ACC112 (cell line): Measurements from ENCODE around the gene ACOX3.

Experiments
- H2AFZ ChIP-seq: fragments of 200-600 bp; sonication (generic); one replicate; pipeline ENCODE4 v1.6.0; 2017; ENCODE audit warnings: antibody characterized with exemption, low read length; ENCODE audit not compliant: unreplicated experiment
- H3K27ac ChIP-seq: fragments of 200-600 bp; sonication (generic); 2 replicates; pipeline ENCODE4 v1.5.1; 2014; ENCODE audit warnings: low read depth, mild to moderate bottlenecking, antibody characterized with exemption, low read length, moderate library complexity
- H3K27me3 ChIP-seq: fragments of 200-600 bp; sonication (generic); 2 replicates; pipeline ENCODE4 v1.6.1; 2014; ENCODE audit warnings: mild to moderate bottlenecking, antibody characterized with exemption, low read length, moderate library complexity, mixed read lengths; ENCODE audit not compliant: insufficient read depth
- H3K36me3 ChIP-seq: fragments of 200-600 bp; sonication (generic); 2 replicates; pipeline ENCODE4 v1.6.1; 2016; ENCODE audit warnings: mild to moderate bottlenecking, antibody characterized with exemption, low read length, moderate library complexity, mixed read lengths; ENCODE audit not compliant: insufficient read depth
- H3K4me1 ChIP-seq: fragments of 200-600 bp; sonication (generic); one replicate; pipeline ENCODE4 v1.6.1; 2016; ENCODE audit warnings: low read length, mixed read lengths; ENCODE audit not compliant: insufficient read depth, unreplicated experiment, control insufficient read depth
- H3K4me3 ChIP-seq: fragments of 200-600 bp; sonication (generic); 2 replicates; pipeline ENCODE4 v1.5.1; 2014; ENCODE audit warnings: mild to moderate bottlenecking, low read depth, low read length
- H3K79me2 ChIP-seq: fragments of 200-600 bp; sonication (generic); one replicate; pipeline ENCODE4 v1.6.0; 2016; ENCODE audit warnings: low read length; ENCODE audit not compliant: control insufficient read depth, unreplicated experiment, insufficient read depth

The ACOX3 gene

GRCh38 chr4:8372506-8372905 lies 68.0 kb downstream of the ACOX3 start:
- no peaks in the 10 kb centered on the region for H3K36me3 ChIP-seq
- no peaks in the 10 kb centered on the region for H3K4me1 ChIP-seq
- no peak overlapping the region for H3K27ac ChIP-seq
- H3K79me2 ChIP-seq, result no peaks in the 10 kb centered on the region
- H2AFZ ChIP-seq, result no peak overlapping the region
- no peak overlapping the region for H3K4me3 ChIP-seq
- no peaks in the 10 kb centered on the region for H3K27me3 ChIP-seq

- Histone ChIP-seq H3K27me3 (no peaks in the 10 kb centered on the region), H3K79me2 (no peaks in the 10 kb centered on the region), H3K4me3 (no peak overlapping the region), H3K4me1 (no peaks in the 10 kb centered on the region), H2AFZ (no peak overlapping the region), H3K36me3 (no peaks in the 10 kb centered on the region), H3K27ac (no peak overlapping the region)
Measured at GRCh38 chr4:8371596-8371995, 68.9 kb downstream of the ACOX3 start.

GRCh38 chr4:8370835-8371595 lies 69.5 kb downstream of the ACOX3 start:
- H3K79me2 ChIP-seq, result no peaks in the 10 kb centered on the region
- H3K27ac ChIP-seq, result no peak overlapping the region
- no peaks in the 10 kb centered on the region for H3K36me3 ChIP-seq
- no peak overlapping the region for H3K4me3 ChIP-seq
- no peak overlapping the region for H2AFZ ChIP-seq
- H3K4me1 ChIP-seq, result no peaks in the 10 kb centered on the region
- H3K27me3 ChIP-seq, result no peaks in the 10 kb centered on the region

- Histone ChIP-seq H3K27me3 (no peaks in the 10 kb centered on the region), H3K27ac (no peak overlapping the region), H3K79me2 (no peaks in the 10 kb centered on the region), H2AFZ (no peak overlapping the region), H3K4me1 (no peaks in the 10 kb centered on the region), H3K4me3 (no peak overlapping the region), H3K36me3 (no peaks in the 10 kb centered on the region)
Measured at GRCh38 chr4:8370106-8370787, 70.3 kb downstream of the ACOX3 start.

- Histone ChIP-seq H3K27ac (no peak overlapping the region), H3K79me2 (no peaks in the 10 kb centered on the region), H3K36me3 (no peaks in the 10 kb centered on the region), H3K27me3 (no peaks in the 10 kb centered on the region), H2AFZ (no peak overlapping the region), H3K4me1 (no peaks in the 10 kb centered on the region), H3K4me3 (no peak overlapping the region)
Measured at GRCh38 chr4:8369426-8370105, 71.0 kb downstream of the ACOX3 start.

GRCh38 chr4:8368998-8369397 lies 71.5 kb downstream of the ACOX3 start:
- H3K27ac ChIP-seq, result no peak overlapping the region
- no peak overlapping the region for H2AFZ ChIP-seq
- no peaks in the 10 kb centered on the region for H3K27me3 ChIP-seq
- no peaks in the 10 kb centered on the region for H3K79me2 ChIP-seq
- H3K4me1 ChIP-seq, result no peaks in the 10 kb centered on the region
- no peaks in the 10 kb centered on the region for H3K36me3 ChIP-seq
- H3K4me3 ChIP-seq, result no peak overlapping the region

- Histone ChIP-seq H2AFZ (no peak overlapping the region), H3K36me3 (no peaks in the 10 kb centered on the region), H3K4me1 (no peaks in the 10 kb centered on the region), H3K4me3 (no peak overlapping the region), H3K27me3 (no peaks in the 10 kb centered on the region), H3K79me2 (no peaks in the 10 kb centered on the region), H3K27ac (no peak overlapping the region)
Measured at GRCh38 chr4:8368061-8368481, 72.5 kb downstream of the ACOX3 start.

GRCh38 chr4:8366601-8367000 lies 73.9 kb downstream of the ACOX3 start:
- Histone ChIP-seq H3K4me1 (no peaks in the 10 kb centered on the region), H3K79me2 (no peaks in the 10 kb centered on the region), H2AFZ (no peak overlapping the region), H3K4me3 (no peak overlapping the region), H3K27me3 (no peaks in the 10 kb centered on the region), H3K27ac (no peak overlapping the region), H3K36me3 (no peaks in the 10 kb centered on the region)

- H3K79me2 ChIP-seq, result no peaks in the 10 kb centered on the region
- no peaks in the 10 kb centered on the region for H3K27me3 ChIP-seq
- no peak overlapping the region for H3K27ac ChIP-seq
- no peak overlapping the region for H3K4me3 ChIP-seq
- no peaks in the 10 kb centered on the region for H3K36me3 ChIP-seq
- no peaks in the 10 kb centered on the region for H3K4me1 ChIP-seq
- H2AFZ ChIP-seq, result no peak overlapping the region
Measured at GRCh38 chr4:8365951-8366350, 74.6 kb downstream of the ACOX3 start.

GRCh38 chr4:8365353-8365752 lies 75.2 kb downstream of the ACOX3 start:
- no peaks in the 10 kb centered on the region for H3K36me3 ChIP-seq
- no peaks in the 10 kb centered on the region for H3K79me2 ChIP-seq
- H3K27ac ChIP-seq, result no peak overlapping the region
- H2AFZ ChIP-seq, result no peak overlapping the region
- H3K4me1 ChIP-seq, result no peaks in the 10 kb centered on the region
- H3K27me3 ChIP-seq, result no peaks in the 10 kb centered on the region
- H3K4me3 ChIP-seq, result no peak overlapping the region
